H9 (cell line): Measurements from ENCODE around the gene HIRIP3. TPM values are rescaled to one million over a fixed set of nuclear protein-coding genes. Genes with fewer than 3 reads are reported as not detected.

ENCODE experiments used
- DNase-seq: peaks from one replicate; pipeline ENCODE4 v3.0.0-alpha.2; 2017
- H2AFZ ChIP-seq: one replicate; pipeline ENCODE4 v1.6.1; 2013; ENCODE audit warnings: mild to moderate bottlenecking, low read length, control low read depth, moderate library complexity
- H2AK5ac ChIP-seq: 2 replicates; pipeline ENCODE4 v1.6.1; 2013; ENCODE audit warnings: low read length, control low read depth, mixed read lengths; ENCODE audit not compliant: insufficient read length
- H2BK120ac ChIP-seq: one replicate; pipeline ENCODE4 v1.6.1; 2013; ENCODE audit warnings: low read depth, mild to moderate bottlenecking, low read length, control low read depth, inconsistent platforms; ENCODE audit not compliant: poor library complexity, severe bottlenecking
- H2BK12ac ChIP-seq: 2 replicates; pipeline ENCODE4 v1.6.1; 2013; ENCODE audit warnings: low read length, control low read depth, mixed read lengths, low read depth; ENCODE audit not compliant: insufficient read length
- H2BK15ac ChIP-seq: 2 replicates; pipeline ENCODE4 v1.6.1; 2013; ENCODE audit warnings: low read depth, low read length, control low read depth
- H2BK20ac ChIP-seq: one replicate; pipeline ENCODE4 v1.6.1; 2013; ENCODE audit warnings: low read depth, mild to moderate bottlenecking, low read length, control low read depth, inconsistent platforms; ENCODE audit not compliant: poor library complexity, severe bottlenecking
- H2BK5ac ChIP-seq: 2 replicates; pipeline ENCODE4 v1.6.1; 2013; ENCODE audit warnings: low read length, control low read depth, mixed read lengths; ENCODE audit not compliant: insufficient read length
- H3K14ac ChIP-seq: 2 replicates; pipeline ENCODE4 v1.6.1; 2013; ENCODE audit warnings: low read length, control low read depth; ENCODE audit not compliant: insufficient read depth
- H3K18ac ChIP-seq: 2 replicates; pipeline ENCODE4 v1.6.1; 2013; ENCODE audit warnings: low read depth, mild to moderate bottlenecking, mixed read lengths, low read length, control low read depth; ENCODE audit not compliant: insufficient read length
- H3K23ac ChIP-seq: 2 replicates; pipeline ENCODE4 v1.6.1; 2013; ENCODE audit warnings: low read length, control low read depth, mixed read lengths, low read depth; ENCODE audit not compliant: insufficient read length
- H3K23me2 ChIP-seq: 2 replicates; pipeline ENCODE4 v1.6.1; 2013; ENCODE audit warnings: low read depth, mild to moderate bottlenecking, mixed read lengths, low read length, control low read depth; ENCODE audit not compliant: insufficient read length, poor library complexity, severe bottlenecking
- H3K27ac ChIP-seq: 2 replicates; pipeline ENCODE4 v1.5.1; 2013; ENCODE audit warnings: low read length, control low read depth, mixed read lengths, low read depth; ENCODE audit not compliant: insufficient read length
- H3K27me3 ChIP-seq: 2 replicates; pipeline ENCODE4 v1.6.1; 2013; ENCODE audit warnings: low read length, control low read depth, inconsistent platforms; ENCODE audit not compliant: insufficient read depth
- H3K4ac ChIP-seq: 2 replicates; pipeline ENCODE4 v1.6.1; 2013; ENCODE audit warnings: low read depth, mild to moderate bottlenecking, control low read depth, inconsistent platforms, low read length, moderate library complexity
- H3K4me1 ChIP-seq: 2 replicates; pipeline ENCODE4 v1.6.1; 2013; ENCODE audit warnings: low read length, control low read depth, inconsistent platforms; ENCODE audit not compliant: insufficient read depth
- H3K4me2 ChIP-seq: 2 replicates; pipeline ENCODE4 v1.6.1; 2013; ENCODE audit warnings: low read length, control low read depth, mixed read lengths; ENCODE audit not compliant: insufficient read length, insufficient read depth
- H3K56ac ChIP-seq: 2 replicates; pipeline ENCODE4 v1.6.1; 2013; ENCODE audit warnings: low read depth, mild to moderate bottlenecking, mixed read lengths, low read length, control low read depth; ENCODE audit not compliant: insufficient read length
- H3K79me1 ChIP-seq: 2 replicates; pipeline ENCODE4 v1.6.1; 2013; ENCODE audit warnings: low read depth, mild to moderate bottlenecking, moderate library complexity, low read length, control low read depth, inconsistent platforms; ENCODE audit not compliant: insufficient read depth, poor library complexity, severe bottlenecking
- H3K79me2 ChIP-seq: 2 replicates; pipeline ENCODE4 v1.6.1; 2013; ENCODE audit warnings: low read length, control low read depth, inconsistent platforms; ENCODE audit not compliant: insufficient read depth
- H3K9ac ChIP-seq: 2 replicates; pipeline ENCODE4 v1.6.1; 2013; ENCODE audit warnings: low read length, control low read depth, mixed read lengths; ENCODE audit not compliant: insufficient read length; ENCODE audit errors: extremely low read depth
- H3K9me3 ChIP-seq: one replicate; pipeline ENCODE4 v1.6.1; 2013; ENCODE audit warnings: low read depth, low read length, inconsistent platforms; ENCODE audit not compliant: control insufficient read depth
- H3T11ph ChIP-seq: one replicate; pipeline ENCODE4 v1.6.1; 2013; ENCODE audit warnings: mild to moderate bottlenecking, low read length, control low read depth, inconsistent platforms
- H4K20me1 ChIP-seq: one replicate; pipeline ENCODE4 v1.6.1; 2013; ENCODE audit not compliant: control insufficient read depth, insufficient read length, insufficient read depth
- H4K5ac ChIP-seq: 2 replicates; pipeline ENCODE4 v1.6.1; 2013; ENCODE audit warnings: low read depth, mild to moderate bottlenecking, mixed read lengths, low read length, control low read depth; ENCODE audit not compliant: insufficient read length
- H4K8ac ChIP-seq: replicated peaks from 2 replicates; pipeline ENCODE4 v1.6.1; 2013; ENCODE audit warnings: low read length, control low read depth, mixed read lengths, low read depth; ENCODE audit not compliant: insufficient read length
- H4K91ac ChIP-seq: 2 replicates; pipeline ENCODE4 v1.6.1; 2013; ENCODE audit warnings: low read depth, mild to moderate bottlenecking, moderate library complexity, mixed read lengths, low read length, control low read depth; ENCODE audit not compliant: insufficient read length
- H3K27ac Mint-ChIP-seq, 3 experiments: 2 replicates in 2 of 3; 3 replicates in 1 of 3; pipeline ENCODE4 v1.8.0; 2020 to 2021; ENCODE audit warnings: mixed read lengths in 3 of 3, mild to moderate bottlenecking in 1 of 3, moderate library complexity in 1 of 3
- H3K27me3 Mint-ChIP-seq: 2 replicates; pipeline ENCODE4 v1.8.0; 2021; ENCODE audit warnings: low read depth, mild to moderate bottlenecking, moderate library complexity, mixed read lengths
- H3K36me3 Mint-ChIP-seq, 3 experiments: 2 replicates in 2 of 3; 3 replicates in 1 of 3; pipeline ENCODE4 v1.8.0; 2020 to 2021; ENCODE audit warnings: low read depth in 3 of 3, mixed read lengths in 3 of 3; ENCODE audit not compliant: insufficient read depth in 1 of 3
- H3K4me1 Mint-ChIP-seq, 2 experiments: 2 replicates each; pipeline ENCODE4 v1.8.0; 2020; ENCODE audit warnings: mixed read lengths in 2 of 2
- H3K4me3 Mint-ChIP-seq, 2 experiments: 2 replicates in 1 of 2; 3 replicates in 1 of 2; pipeline ENCODE4 v1.8.0; 2020 to 2021; ENCODE audit warnings: mild to moderate bottlenecking in 2 of 2, mixed read lengths in 2 of 2, moderate library complexity in 1 of 2
- H3K9me3 Mint-ChIP-seq, 2 experiments: 2 replicates in 1 of 2; 3 replicates in 1 of 2; pipeline ENCODE4 v1.8.0; 2020; ENCODE audit warnings: mild to moderate bottlenecking in 2 of 2, mixed read lengths in 2 of 2, moderate library complexity in 1 of 2
- CTCF ChIP-seq: fragments of 200-600 bp; sonication (generic); conservative IDR thresholded peaks from 3 replicates; pipeline ENCODE4 v1.8.0; 2021; ENCODE audit warnings: antibody characterized with exemption, mild to moderate bottlenecking
- WGBS: extraction: QIAGEN DNeasy Blood & Tissue Kit; methylation state at CpG from one replicate; pipeline ENCODE4 v1.1.7; 2013; ENCODE audit warnings: missing lambda C conversion rate, low lambda C conversion rate, mixed read lengths; ENCODE audit not compliant: insufficient read length; ENCODE audit errors: extremely low coverage; 5-methylcytosine and 5-hydroxymethylcytosine counted together
- total RNA-seq: library from RNA; stranded (reverse); gene quantifications from 2 replicates; pipeline ENCODE4 v1.2.1, GENCODE V29; 2021

The HIRIP3 gene
- total RNA-seq, 1 experiment from 2014 or later, result 21.6 TPM

DNA sequence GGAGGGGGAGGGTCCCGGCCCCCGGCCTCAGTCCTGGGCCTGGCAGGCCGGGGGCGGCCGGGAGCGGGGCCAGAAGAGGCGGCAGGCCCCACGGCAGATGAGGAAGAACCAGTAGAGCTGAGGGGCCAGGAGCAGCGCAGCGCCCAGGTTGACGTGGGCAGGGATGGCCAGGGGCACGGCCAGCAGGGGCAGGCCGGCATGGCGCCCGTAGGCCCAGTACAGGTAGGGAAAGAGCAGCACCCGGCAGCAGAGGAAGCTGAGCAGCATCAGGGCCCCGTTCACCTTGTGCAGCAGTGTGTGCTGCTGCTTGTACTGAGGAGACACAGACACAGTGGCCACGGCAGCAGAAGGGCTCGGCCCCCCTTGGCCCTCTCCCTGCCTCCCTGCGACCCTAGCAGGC lies 29.7 kb upstream of the HIRIP3 start:
- Histone ChIP-seq H3K9me3 (no peaks in the 10 kb centered on the region), H4K5ac (no peak overlapping the region), H2BK20ac (no peak overlapping the region), H3K56ac (no peak overlapping the region), H2BK5ac (no peak overlapping the region), H2BK12ac (no peak overlapping the region), H4K8ac (no peak overlapping the region), H3K27ac (no peak overlapping the region), H3K79me2 (no peaks in the 10 kb centered on the region; the same call in 1 of the 2 replicates), H2AK5ac (no peak overlapping the region), H3K23me2 (peaks cover 11% of the 10 kb centered on the region), H3T11ph (no peak overlapping the region), H3K18ac (no peak overlapping the region), H4K20me1 (no peaks in the 10 kb centered on the region), H3K27me3 (no peaks in the 10 kb centered on the region), H3K4me2 (no peak overlapping the region), H3K14ac (no peak overlapping the region), H3K9ac (no peak overlapping the region), H2BK120ac (no peak overlapping the region), H3K4me1 (peaks cover 3% of the 10 kb centered on the region; the same call in 1 of the 2 replicates), H3K79me1 (no peaks in the 10 kb centered on the region), H3K4ac (no peak overlapping the region), H2AFZ (no peak overlapping the region), H3K23ac (no peak overlapping the region), H4K91ac (no peak overlapping the region), H2BK15ac (no peak overlapping the region)
- no peak for TF ChIP-seq CTCF
- Mint-ChIP-seq H3K9me3 (no peaks in the 10 kb centered on the region; a peak in 1 of 5 replicates), H3K27ac (0 out of 7 replicates have a peak overlapping the region, but pooled peaks of 1 of the 3 experiments have one; percentile 43), H3K4me1 (peaks cover 14 to 30% of the 10 kb centered on the region in 2 experiments), H3K36me3 (peaks cover 6 to 16% (median 10%) of the 10 kb centered on the region in 3 experiments; a peak in 5 of 7 replicates), H3K27me3 (no peaks in the 10 kb centered on the region; the same call in 1 of the 2 replicates), H3K4me3 (no peak overlapping the region)
- WGBS, result no CpG with 5 or more reads among the region's 20 CpGs
- DNase-seq, result no peak
